NCI-H2227 treated with DMSO at 0.1 percent for 48 hours (cell line): ENCODE results near the gene OSBPL2.

Source experiments
- DNase-seq: peaks from one replicate; lab custom pipeline; 2025; lab: John Stamatoyannopoulos, UW

OSBPL2 gene

DNA sequence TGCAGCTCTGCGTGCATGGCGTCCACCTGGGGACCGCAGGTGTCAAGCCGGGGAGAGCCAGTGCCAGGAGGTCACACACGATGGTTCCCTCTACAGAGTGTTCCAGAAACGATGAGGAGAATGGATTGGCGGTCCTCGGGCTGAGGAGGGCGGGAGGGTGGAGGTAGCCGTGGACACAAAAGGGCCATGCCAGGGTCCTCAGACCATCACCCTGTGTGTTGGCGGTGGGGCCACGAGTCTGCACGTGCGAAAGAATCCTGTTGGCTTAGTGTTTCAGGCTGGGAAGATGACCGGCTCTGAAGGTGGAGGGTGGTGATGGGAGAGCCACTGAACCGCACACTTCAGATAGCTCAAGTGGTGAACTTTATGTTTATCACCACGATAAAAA, 31.9 kb upstream of the OSBPL2 start:
- no peak for DNase-seq

DNA sequence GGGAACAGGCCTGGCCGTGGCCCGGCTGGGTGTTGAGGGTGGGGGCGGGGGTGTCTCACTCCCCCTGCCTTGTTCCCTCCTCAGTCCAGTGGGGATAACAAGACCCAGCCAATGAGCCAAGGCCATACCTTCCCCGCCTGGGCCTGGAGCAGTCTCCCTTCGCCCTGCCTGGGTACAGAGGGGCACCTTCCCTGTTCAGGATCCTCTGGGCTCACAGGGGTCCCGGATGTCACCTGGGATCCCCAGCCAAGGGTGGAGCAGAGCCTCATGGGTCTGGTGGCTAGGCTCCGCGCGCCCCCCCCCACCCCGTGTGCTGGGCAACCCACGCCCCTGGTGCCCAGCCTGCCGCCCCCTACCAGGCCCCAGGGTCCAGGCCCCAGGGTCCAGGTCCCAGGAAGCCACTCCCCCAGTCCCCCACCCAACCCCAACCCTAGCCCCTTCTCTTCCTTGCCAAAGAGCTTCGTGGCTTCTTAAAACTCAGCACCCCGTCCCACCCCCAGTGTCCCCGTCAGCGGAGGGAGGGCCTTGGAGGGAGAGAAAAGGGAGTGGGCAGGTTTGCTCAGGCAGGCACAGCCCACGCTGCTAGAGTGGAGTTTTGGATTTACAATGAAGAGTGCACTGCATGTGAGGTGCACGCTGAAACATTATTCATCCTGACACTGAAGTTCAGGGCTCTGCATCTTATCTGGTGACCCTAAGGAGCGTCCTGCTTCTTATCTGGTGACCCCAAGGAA, 30.1 kb upstream of the OSBPL2 start:
- DNase-seq: no peak

DNA sequence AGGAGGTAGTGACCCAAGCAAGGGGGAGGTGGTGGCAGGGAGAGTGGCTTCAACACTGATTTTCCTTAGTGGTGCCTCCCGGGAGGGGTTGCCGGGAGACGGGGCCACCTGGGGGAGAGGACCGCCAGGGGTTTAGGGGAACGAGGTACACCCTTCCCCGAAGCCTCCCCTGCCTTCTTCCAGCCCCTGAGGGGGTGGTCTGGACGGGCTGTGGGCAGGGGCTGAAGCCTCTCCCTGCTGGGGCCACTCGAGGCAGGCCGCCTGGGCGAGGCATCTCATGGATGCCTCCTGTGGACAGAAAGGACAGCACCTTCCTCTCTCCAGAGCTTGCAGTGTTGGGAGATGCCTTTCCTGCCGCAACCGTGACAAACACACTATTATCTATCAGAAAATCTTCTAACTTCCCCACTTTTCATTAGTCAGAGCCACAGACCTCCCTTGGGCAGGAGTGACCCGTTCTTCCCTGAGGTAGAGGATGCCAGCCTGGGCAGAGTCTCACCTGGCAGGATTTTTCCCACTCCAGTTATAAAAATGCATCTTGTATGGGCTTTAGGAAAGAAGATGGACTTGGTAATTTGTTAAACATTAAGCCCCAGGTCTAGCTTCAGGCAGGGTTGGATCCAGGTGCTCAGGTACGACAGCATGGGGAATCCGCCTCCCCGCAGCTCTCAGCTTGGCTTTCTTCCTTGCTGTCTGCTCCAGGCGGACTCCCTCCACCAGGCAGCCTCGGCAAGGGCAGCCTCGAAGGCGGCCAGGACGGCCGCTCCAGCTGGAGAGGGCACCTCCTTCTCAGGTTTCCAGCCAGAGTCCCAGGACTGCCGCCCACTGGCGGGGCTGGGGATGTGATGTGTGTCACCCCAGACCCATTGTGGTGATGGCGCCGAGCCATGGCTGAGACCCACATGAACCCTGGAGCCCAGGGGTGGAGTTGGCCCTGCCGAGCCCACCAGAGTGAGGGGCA, 29.2 kb upstream of the OSBPL2 start:
- no peak for DNase-seq

DNA sequence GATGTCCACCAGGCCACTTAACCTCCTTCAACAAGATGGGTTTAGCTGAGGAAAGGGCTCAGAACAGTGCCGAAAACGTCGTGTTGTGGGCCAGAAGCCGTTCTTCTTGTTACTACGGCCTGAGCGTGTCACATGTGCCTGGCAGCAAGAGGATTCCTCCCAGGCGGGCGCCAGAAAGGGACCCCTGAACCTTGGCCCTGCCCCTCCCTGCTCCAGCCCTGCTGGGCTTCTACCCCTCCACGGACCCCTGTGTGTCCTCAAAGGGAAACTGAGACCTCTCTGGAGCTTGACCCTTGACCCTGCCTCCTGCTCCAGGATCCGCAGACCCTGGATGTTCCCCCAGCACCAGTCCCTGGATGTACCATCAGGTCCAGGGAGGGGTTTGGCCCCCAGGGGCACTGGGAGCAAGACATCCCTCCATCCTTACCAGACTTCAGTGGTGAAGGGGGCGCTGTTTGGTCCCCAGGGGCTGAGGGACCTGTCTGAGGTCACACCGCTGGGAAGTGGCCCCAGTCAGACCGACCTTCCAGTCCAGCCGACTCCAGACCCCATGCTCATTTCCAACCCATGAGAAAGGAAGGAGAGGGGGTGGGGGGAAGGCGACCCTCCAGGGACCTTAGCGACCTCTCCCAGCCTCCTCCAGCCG, 28.3 kb upstream of the OSBPL2 start:
- DNase-seq: no peak

DNA sequence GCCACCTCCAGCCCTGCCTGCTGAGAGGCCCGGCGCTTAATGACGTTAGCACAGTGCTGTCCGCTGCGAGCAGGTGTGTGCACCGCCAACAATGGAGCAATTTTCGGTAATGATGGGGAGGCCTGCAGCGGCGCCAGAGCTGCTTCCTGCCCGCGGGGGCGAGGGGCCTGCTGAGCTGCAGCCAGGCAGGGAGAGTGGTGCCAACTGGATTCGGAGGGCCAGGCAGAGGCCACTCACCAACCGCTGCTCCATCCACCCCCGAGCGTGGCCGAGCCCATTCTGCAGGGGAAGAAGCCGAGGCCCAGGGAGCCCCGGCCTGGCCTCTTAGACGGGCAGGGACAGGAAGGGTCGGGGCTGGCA, 27.8 kb upstream of the OSBPL2 start:
- DNase-seq: peak; percentile 89

DNA sequence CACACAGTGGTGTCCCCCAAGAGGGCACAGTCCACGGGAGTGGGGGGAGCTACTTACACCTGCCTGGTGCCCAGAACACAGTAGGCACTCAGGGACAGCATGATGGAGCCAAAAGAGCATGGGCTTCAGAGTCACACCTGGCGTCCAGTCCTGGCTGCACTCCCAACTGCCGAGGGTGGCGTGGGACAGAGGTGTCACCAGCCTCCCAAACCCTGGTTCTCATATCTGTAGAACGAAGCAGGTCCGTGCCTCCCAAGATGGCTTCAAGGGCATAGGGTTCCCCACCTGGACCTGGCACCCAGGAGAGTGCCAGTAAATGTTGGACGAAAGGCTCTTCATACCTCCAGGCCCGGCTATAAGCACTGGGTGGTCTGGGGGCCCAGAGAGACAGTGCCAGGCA, 27.1 kb upstream of the OSBPL2 start:
- no peak for DNase-seq

DNA sequence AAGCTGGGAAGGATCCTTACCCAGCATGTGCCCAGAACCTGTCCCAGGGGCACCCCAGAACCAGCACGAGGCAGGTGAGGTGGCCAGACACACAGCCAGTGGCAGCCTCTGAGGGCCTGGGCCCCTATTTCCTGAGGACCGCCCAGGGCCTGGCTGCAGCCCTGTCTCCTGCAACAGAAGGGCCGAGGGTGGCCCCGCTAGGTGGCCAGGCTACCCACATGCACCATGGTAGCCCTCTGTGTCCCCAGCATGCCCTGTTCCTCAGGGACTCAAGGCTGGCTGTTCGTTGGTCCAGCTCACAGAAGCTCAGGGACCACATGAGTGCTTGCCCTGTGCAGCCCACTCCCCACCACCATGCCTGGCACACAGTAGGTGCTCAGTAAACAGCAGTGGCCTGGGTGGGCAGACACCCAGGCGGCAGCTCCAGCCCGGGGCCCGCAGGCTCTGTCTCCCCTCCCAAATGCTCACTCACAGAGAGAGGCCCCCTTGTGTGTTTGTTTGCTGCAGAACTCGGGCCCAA, 26.5 kb upstream of the OSBPL2 start:
- DNase-seq: no peak

DNA sequence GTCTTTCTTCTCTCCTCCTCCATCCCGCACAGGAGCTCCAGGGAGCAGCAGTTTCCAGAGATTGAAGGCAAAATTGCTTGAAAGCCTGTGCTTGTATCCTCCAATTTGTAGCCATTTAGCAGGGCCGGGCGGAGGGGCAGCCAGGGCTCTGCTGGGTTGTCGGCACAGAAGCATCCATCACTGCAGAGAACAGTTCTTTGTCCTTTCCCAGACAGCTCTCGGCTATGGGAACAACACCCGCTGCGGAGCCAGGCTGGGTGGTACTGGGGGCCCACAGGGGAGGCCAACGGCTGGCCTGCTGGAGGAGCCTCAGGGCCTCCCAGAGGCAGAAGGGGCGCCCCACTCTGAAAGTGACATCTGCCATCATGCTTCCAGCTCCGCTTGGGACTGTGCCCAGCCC, 26.0 kb upstream of the OSBPL2 start:
- DNase-seq: peak; percentile 67

DNA sequence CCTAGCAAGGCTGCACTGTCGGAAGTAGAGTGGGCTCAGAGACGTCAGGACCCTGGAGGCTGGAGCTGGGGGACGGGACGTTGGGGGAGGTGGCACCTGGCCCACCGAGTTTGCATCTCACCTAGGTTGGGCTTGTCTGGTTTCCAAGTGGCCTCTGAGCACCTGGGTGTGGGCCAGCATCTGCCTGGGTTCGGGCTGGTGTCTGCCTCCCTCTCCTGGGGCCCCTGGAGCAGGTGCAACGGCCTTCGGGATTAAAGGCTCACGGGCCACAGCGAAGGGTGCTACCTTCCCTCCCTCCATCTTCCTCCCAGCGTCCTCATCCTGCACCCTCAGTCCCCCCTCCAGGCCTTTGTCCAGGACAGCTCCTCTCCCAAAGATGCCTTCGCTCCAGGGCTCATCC, 24.3 kb upstream of the OSBPL2 start:
- no peak for DNase-seq

DNA sequence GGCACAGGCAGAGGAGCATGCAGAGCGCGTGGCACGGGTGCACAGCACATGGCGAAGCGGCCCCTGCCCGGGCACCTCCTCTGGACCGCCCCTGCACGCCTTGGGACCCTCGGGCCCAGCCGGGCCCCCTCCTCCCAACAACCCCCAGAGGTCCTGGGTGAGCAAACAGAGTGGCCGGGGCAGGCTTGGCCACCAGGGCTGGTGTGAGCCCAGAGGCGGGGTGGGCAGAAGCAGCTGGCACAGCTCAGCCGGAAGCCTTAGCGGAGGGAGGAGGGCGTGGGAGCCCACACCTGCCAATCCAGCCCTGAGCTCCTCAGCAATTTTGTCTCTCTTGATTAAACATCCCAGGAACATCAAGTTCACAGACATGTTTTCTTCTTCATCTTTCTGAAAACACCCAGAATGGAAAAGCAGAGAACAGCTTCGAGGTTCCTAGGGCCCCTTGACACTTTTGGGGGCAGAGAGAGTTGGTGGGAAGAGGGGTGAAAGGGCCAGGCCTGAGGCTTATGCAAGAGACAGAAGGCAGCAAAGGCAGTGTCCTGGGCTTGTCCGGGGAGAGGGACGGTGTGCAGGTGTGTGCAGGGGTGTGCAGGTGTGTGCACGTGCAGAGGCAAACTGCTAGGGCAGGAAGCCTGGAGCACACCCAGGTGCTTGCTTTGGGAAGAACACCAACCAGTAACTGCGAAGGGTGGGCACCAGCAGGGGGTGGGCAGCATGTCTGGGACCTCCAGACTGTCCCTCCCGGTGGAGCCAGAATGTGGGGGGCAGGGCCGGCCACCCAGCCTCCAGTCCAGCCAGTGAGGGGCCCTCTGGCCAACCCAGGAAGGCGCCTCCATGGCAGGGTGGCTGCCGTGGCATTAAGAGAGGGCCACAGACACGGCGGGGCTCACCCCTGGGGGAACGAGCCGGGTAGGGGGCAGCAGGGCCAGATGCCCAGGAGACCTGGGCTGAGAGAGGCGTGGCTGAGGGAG, 23.0 kb upstream of the OSBPL2 start:
- no peak for DNase-seq

DNA sequence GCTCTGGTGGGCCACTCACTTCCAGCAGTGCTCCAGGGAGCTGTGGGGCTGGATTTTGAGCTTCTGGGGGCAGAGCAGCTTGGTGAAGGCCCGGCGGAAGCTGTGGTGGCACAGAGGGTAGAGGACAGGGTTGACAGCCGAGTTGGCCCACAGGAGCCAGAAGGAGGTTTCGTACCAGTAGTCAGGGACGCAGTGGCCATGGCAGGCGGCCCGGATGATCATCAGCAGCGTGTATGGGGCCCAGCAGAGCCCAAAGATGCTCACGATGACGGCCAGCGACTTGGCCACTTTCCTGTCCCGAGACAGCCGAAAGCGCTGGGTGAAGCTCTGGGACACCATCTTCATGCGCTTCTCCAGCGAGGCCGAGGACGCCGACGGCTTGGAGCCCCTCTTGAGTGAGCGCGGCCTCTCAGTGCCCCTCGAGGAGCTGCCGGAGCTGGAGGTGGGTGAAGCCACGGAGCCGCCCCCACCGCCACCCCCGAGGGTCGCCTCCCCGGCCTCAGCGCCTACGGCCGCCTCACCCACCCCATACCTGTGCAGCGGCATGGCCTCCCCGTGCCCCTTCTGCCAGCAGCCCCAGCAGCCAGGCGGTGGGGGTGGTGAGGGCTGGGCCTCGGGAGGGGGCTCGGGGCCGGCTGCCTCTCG, 22.2 kb upstream of the OSBPL2 start:
- no peak for DNase-seq

DNA sequence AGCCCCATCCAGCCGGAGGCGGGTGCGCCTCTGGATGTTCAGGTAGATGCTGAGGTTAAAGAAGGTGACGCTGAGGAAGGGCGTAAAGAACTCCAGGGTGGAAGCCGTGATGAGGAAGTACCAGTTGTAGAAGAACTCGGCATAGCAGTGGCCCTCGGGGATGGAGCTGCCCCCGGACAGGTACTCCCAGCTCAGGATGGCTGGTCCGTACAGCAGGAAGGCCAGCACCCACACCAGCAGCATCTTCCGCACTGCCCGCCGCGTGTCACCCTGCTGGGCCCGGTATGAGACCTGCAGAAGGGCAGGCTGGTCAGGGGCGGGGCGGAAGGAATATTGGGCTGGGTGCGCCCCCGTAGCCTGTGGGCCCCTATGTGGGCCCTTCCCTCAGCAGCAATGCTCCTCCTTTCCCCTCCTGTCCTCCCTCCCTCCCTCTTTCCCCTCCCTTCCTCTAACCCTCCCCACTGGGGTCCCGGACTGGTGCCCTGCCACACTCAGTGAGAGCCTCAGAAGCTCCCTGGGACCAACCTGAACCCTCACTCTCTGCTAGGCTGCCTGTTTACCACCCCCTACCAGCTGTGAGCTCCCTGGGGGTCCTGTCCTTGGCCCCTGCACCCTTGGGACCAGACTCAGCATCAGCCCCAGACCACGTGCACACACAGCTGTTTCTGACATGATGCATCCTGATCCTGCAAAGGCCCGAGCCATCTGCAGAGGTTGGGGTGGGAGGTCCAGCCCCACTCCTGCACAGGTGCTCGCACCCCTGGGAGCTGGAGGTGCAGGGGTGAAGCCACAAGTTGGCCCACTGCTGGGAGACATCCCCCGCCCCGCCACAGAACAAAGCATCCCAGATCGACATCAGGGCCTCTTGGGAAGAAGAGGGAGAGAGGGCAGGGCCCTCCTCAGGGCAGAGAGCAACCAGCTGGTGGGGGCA, 21.4 kb upstream of the OSBPL2 start:
- DNase-seq: no peak

DNA sequence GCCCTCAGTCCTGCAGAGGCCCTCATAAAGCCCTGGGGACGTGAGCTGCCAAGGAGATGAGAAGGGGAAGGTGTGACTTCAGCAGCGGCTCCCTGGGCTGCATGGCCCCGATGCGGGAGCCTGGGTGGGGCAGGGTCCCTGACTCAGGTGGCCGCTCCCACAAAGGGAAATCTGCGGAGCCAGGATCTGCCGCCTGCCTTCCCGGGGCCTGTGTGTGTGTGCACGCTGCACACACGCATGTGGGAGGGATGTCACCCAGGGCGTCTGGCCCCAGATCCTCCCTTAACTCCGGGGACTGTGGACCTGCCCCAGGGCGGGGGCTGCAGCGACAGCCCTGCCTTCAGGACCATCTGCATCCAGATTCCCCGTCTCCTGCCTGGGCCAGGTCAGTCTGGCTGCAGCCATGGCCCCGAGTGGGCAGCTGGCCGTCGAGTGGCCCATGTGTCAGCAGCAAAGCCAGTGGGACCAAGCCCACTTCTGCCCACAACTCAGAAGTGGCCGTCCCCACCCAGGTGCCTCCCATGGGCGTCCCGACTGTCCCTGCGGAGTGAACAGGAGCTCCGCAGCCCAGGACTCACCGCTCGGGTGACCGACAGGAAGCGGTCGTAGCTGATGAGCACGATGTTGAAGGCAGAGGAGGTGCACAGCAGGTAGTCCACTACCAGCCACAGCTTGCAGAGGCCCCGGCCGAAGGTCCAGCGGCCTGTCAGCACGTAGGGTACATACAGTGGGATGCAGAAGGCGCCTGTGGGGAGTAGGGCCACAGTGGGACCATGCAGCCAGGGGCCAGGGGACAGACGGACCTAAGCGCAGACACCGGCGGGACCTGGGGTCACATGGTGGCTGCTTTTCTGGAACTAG, 20.2 kb upstream of the OSBPL2 start:
- DNase-seq: no peak

DNA sequence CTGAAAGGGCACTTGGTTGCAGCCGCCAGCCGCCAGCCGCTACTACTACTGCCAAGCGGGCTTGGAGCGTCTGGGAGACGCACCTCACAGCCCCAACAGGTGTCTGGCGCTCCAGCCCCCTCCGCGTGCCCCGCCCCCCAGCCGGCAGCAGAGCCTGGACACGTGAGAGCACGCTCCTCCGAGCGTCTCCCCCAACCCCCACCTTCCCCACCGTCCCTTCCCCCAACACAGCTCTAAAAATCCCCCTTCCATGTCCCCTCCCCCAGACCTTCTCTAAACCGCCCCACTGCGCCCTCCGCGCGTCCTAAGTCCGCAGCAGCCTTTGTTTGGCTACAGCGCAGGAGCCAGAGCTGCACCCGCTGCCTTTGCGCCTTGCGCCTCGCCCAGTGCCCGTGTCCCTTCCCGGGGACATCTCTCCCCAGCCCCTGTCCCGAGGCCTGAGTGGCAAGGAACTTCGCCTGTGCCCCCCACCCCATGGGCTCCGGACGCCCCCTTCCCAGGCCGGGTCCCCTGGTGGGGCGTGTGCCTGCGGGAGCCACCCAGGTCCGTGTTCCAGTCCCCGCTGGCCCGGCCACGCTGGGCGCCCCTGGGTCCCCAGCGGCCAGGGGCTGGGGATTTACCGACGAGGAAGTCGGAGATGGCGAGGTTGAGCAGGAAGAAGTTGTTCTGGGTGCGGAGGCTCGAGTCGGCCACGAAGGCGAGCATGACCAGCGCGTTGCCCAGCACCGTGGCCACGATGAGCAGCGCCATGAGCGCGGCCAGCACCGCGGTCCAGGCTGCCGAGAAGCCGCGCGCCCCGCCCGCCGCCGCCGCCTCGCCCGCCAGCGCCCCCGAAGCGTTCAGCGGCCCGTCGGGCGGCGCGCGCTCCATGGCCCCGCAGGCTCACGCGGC, 19.0 kb upstream of the OSBPL2 start:
- DNase-seq: peak; percentile 47

DNA sequence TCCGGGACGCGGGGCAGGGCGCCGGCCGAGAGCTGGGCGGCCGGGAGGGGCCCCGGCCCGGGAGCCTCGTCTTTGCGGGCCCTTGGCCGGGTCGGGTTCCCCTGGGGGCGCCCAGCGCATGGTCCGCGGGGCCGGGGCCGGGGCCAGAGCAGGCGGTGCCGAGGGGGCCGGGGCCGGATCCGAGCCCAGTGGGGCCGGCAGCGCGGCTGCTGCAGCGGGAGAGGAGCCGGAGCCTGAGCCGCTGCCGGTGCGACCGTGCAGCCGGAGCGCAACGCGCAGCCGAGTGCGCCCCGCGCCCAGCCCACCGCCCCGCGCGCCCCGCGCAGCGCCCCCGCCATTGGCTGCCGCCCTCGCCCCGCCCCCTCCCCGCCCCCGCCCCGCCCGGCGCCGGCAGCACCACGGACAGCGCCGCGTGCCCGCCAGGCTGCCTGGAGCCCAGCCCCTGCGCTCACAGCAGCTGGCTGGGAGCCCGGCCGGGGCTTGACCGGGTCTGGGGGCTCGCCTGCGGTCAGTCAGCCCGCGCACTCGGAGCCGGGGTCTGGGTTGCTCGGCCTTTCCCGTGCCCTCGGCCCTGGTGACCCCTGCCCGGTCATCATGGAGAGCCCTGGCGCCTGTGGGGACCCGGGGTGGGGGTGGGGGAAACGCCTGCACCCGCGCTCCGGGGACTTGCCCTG, 18.2 kb upstream of the OSBPL2 start, which contains the start of gene HRH3:
Gene HRH3 (minus strand): TSS at position 287 of the 674 bp plus-strand sequence. CDS start 308 bp downstream, outside the sequence.
- peak; percentile 69 for DNase-seq

DNA sequence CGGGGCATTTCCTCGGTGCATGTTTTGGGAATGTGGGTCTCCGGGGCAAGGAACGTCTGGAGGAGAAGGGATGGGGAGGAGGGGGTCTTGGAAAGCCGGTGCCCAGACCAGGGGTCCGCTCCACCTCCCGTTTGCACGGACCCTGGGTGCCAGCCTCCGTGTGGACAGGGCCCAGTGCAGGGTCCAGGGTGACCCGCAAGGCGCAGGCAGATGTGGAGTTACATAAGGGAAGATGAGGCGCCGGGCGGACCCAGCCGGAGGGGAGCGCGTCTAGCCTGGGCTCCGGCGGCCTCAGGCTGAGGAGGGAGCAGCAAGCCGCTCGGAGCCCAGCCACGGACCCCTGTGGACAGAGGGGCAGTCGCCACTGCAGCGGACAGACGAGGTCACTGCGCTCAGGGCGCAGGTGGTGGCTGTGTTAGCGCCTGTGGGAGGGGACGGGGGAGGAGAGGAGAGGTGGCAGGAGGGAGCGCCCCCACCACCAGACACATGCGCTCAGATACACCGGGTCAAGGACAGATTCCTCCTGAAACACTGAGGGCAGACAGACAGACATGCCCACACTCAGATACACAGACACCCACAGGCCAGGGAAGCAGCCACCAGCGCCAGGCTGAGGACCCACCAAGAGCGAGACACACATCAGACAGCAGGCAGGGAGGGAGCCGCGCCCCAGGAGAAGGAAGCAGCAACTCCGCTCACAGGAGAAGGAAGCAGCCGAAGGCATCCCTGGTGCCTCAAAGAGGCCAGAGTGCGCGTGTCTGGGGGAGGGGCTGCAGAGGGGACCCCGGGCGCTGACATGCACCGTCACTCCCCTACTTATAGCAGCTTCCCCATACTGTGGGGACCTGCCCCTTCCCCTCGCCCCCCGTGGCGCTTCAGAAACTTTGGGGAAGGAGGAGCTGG, 17.4 kb upstream of the OSBPL2 start:
- no peak for DNase-seq
